AG09309 (cell line): ENCODE results near the gene NANOG.
"Not testable (repeated sequence)": the region's sequence is repeated elsewhere in the genome, so short reads cannot be mapped to it uniquely, and the experiment has no call there.

Experiments used
- DNase-seq: peaks from one replicate; pipeline ENCODE4 v3.0.0-alpha.2; 2010; ENCODE audit warnings: low read depth
- H3K4me3 ChIP-seq: 2 replicates; pipeline ENCODE4 v1.5.1; 2011; ENCODE audit warnings: mild to moderate bottlenecking, low read depth, low read length, moderate library complexity; ENCODE audit not compliant: control insufficient read depth
- TF ChIP-seq, protein P1 (sequence below): IDR thresholded peaks from 2 replicates; pipeline ENCODE4 v1.5.1; 2011; ENCODE audit warnings: mild to moderate bottlenecking, low read depth, low read length, inconsistent platforms; ENCODE audit not compliant: insufficient read depth, control insufficient read depth; ENCODE audit errors: missing control alignments

The NANOG gene

DNA sequence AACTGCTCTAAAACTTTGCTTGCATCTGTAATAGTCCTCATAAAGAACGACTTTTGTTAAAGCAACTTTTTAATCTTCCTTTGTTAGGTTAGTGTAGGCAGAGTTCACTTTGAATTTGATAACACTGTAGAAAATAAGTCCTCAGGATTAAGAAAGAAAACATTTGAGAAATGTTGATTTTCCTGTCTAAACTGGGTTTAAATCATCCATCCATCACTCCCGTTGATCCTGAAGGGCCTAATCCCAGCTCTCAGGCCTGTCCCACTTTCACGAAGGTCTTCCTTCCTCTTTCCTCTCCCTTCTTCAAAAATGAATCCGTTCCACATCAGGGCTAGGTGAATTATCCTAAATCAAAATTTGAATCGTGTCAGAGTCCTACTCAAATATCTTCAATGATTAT lies 46.6 kb downstream of the NANOG start:
- TF ChIP-seq, protein P1, sequence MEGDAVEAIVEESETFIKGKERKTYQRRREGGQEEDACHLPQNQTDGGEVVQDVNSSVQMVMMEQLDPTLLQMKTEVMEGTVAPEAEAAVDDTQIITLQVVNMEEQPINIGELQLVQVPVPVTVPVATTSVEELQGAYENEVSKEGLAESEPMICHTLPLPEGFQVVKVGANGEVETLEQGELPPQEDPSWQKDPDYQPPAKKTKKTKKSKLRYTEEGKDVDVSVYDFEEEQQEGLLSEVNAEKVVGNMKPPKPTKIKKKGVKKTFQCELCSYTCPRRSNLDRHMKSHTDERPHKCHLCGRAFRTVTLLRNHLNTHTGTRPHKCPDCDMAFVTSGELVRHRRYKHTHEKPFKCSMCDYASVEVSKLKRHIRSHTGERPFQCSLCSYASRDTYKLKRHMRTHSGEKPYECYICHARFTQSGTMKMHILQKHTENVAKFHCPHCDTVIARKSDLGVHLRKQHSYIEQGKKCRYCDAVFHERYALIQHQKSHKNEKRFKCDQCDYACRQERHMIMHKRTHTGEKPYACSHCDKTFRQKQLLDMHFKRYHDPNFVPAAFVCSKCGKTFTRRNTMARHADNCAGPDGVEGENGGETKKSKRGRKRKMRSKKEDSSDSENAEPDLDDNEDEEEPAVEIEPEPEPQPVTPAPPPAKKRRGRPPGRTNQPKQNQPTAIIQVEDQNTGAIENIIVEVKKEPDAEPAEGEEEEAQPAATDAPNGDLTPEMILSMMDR: no peak
- DNase-seq: no peak
- no peak overlapping the region for H3K4me3 ChIP-seq

DNA sequence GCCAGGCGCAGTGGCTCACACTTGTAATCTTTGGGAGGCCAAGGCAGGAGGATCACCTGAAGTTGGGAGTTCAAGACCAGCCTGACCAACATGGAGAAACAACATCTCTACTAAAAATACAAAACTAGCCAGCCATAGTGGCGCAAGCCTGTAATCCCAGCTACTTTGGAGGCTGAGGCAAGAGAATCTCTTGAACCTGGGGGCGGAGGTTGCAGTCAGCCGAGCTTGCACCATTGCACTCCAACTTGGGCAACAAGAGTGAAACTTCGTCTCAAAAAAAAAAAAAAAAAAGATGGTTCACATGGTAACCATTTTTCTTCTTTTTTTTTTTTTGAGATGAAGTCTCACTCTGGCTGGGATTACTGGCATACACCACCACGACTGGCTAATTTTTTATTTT lies 48.2 kb downstream of the NANOG start:
- TF ChIP-seq, protein P1: no peak
- no peak overlapping the region for H3K4me3 ChIP-seq
- DNase-seq: no peak

DNA sequence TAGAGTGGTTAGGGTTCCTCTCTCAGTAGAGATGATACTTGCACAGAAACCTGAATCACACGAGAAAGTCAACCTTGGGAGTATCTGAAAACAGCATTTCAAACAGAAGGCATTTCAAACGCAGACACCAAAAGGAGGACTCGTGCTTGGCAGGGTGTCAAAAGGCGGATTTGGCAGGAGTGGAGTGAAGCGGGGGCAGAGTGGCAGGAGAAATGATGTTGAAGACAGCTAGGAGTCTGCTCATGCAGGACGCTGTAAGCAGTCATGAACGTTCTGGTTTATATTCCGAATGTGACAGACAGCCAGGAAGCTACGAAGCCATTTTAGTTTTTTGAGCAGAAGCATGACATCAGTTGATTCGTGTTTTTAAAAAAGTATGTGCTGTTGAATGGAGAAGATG lies 50.0 kb downstream of the NANOG start:
- H3K4me3 ChIP-seq, DNase-seq: not testable (repeated sequence)

DNA sequence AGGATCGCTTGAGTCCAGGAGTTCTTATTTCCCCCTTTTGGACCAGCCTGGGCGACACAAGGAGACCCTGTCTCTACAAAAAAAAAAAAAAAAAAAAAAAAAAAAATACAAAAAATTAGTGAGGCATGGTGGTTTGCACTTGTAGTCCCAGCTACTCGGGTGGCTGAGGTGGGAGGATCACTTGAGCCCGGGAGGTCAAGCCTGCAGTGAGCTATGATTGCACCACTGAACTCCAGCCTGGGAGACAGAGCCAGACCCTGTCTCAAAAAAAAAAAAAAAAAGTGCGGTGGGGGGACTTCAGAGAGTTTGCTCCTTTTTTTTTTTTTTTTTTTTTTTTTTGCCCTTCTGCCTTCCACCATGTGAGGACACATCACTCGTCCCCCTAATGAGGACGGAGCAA lies 50.6 kb downstream of the NANOG start:
- H3K4me3 ChIP-seq, DNase-seq: not testable (repeated sequence)

GRCh38 chr12:7842444-7842843 lies 53.2 kb downstream of the NANOG start:
- not testable (repeated sequence) for DNase-seq, H3K4me3 ChIP-seq

DNA sequence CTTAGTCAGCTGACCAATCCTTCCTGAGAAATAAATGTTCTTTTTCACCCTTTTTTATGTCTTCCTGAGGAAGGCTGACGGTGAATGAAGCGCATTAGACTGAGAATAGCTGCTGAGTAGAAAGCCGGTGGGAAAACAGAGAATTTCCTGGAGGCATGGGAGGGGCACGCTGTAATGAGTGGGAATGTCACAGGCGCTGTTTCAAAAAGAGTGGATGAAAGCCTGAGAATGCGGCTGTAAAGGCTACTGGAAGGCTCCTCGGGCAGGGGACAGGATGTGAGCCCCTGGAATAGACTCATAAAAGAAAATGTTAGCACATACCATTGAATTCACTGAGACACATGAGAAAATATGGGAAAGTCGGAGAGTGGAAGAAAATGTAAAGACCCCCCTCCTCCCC lies 53.9 kb downstream of the NANOG start:
- not testable (repeated sequence) for H3K4me3 ChIP-seq, DNase-seq

- not testable (repeated sequence) for DNase-seq, H3K4me3 ChIP-seq
Measured at GRCh38 chr12:7843583-7843982, 54.4 kb downstream of the NANOG start.

DNA sequence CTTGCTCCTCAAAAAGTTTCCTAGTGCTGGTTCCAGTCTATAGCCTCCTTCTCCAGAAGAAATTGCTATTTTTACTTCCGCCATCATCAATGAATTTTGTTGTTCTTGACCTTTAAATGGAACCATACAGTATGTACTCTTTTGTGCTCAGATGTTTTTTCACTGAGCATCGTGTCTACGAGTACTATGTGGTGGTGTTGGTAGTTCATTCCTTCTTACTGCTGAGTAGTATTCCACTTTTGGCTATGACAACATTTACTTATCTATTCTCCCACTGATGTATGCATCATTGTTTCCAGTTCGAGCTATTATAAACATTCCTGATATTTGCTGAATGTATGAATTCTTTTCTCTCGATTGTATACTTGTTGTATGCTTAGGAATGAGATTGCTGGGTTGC lies 54.9 kb downstream of the NANOG start:
- no peak overlapping the region for H3K4me3 ChIP-seq
- TF ChIP-seq, protein P1: no peak
- DNase-seq: no peak

DNA sequence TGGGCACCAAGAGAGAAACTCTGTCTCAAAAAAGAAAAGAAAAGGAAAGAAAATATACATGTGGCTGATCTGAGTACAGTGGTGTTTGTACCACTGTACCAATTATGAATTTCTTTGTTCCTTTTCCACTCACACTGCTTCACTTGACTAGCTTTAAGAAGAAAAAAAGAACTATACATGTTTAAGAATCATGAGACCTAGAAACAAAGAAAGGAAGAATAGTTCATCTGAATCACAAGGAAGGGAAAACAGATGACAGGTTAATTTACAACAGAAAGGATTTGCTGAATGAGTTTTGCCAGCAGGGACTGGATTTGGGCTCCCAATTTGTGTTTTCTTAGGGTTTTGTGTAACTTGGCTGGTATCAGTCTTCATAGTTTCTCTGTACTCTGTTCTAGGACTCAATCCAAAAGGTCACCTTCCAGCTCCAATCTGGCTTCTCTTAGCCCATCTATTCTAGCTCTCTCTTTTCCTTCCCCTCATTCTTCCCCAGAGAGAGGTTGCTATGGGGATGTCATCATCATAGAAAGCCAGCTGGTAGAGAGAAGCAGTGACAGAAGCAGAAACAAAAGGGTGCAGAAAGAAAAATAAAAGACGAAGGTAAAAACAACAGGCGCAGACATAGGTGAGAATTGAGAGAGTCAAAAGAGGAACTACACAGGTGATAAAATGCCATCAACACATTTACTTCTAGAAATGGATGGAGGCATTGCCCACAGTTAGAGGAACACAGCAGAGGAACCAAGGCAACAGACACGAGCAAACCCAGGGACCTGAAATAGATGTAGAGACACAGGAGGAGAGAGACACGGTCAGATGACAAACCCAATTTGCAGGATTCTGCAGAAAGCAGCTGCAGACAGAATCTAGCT lies 58.3 kb downstream of the NANOG start:
- not testable (repeated sequence) for H3K4me3 ChIP-seq, DNase-seq

- not testable (repeated sequence) for DNase-seq
Measured at GRCh38 chr12:7848098-7848422, 58.9 kb downstream of the NANOG start.

More at GRCh38 chr12:7848098-7848422, 58.9 kb downstream of the NANOG start:
- not testable (repeated sequence) for H3K4me3 ChIP-seq
